PC-9 (cell line): ENCODE results near the gene HCFC2.

Experiments
- CTCF ChIP-seq: fragments of 200-600 bp; sonication (generic); conservative IDR thresholded peaks from 2 replicates; pipeline ENCODE4 v1.6.1; 2017; ENCODE audit warnings: mixed run types, antibody characterized with exemption, mild to moderate bottlenecking, moderate library complexity
- EZH2 ChIP-seq: fragments of 200-600 bp; sonication (generic); IDR thresholded peaks from 2 replicates; pipeline ENCODE4 v1.8.0; 2017; ENCODE audit warnings: antibody characterized with exemption, low read depth

DNA sequence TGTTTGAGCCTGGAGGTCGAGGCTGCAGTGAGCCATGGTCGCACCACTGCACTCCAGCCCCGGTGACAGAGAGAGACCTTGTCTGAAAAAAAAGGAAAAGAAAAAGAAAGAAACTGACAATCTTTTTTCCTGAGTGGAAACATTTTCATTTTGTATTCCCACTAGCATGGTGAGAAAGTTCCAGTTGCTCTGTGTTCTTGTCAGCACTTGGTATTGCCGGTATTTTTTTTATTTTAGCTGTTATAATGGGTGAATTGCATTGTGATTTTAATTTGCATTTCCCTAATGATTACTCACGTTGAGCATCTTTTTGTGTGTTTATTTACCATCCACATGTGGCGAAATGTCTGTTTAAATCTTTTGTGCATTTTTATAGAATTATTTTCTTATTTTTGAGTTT is 40.0 kb upstream of the HCFC2 start:
- TF ChIP-seq EZH2 (no peak), CTCF (no peak)
